ENCODE data around the gene DLG2. TPM values are rescaled to one million over a fixed set of nuclear protein-coding genes. Genes with fewer than 3 reads are reported as not detected.
"Not testable (repeated sequence)": the region's sequence is repeated elsewhere in the genome, so short reads cannot be mapped to it uniquely, and the experiment has no call there.

The DLG2 gene
- total RNA-seq, 1 donor = 1.3 TPM

DNA sequence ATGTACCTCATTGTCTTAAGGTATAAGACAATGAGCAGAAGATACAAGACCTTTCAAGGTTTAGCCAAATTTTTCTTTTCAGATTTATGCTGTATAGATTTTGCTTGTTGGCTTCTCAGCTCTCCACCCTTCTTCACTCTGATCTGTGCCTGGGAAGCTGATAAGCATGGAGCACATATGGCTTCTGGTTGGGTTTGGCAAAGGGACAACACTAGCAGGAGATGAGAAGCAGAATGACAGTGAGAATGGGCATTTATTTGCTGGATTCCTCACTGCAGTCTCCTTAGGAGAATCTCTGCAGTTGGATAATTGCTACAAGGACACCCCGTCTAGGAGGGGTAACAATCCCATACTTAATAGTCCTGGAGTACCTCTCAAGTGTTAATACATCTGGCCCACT lies 1866.2 kb downstream of the DLG2 start:
- no peak overlapping the region for H3K4me3 ChIP-seq (ENCODE audit: low read depth, low read length)
- DNase-seq (ENCODE audit: low read depth) = no peak
- TF ChIP-seq, protein P1, sequence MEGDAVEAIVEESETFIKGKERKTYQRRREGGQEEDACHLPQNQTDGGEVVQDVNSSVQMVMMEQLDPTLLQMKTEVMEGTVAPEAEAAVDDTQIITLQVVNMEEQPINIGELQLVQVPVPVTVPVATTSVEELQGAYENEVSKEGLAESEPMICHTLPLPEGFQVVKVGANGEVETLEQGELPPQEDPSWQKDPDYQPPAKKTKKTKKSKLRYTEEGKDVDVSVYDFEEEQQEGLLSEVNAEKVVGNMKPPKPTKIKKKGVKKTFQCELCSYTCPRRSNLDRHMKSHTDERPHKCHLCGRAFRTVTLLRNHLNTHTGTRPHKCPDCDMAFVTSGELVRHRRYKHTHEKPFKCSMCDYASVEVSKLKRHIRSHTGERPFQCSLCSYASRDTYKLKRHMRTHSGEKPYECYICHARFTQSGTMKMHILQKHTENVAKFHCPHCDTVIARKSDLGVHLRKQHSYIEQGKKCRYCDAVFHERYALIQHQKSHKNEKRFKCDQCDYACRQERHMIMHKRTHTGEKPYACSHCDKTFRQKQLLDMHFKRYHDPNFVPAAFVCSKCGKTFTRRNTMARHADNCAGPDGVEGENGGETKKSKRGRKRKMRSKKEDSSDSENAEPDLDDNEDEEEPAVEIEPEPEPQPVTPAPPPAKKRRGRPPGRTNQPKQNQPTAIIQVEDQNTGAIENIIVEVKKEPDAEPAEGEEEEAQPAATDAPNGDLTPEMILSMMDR (IDR thresholded peaks at IDR 0.05; ENCODE audit: insufficient read depth, low read depth, low read length) = no peak

GRCh38 chr11:83759148-83759547 lies 1868.0 kb downstream of the DLG2 start:
- TF ChIP-seq, protein P1 (IDR thresholded peaks at IDR 0.05; ENCODE audit: insufficient read depth, low read depth, low read length) = no peak
- no peak overlapping the region for H3K4me3 ChIP-seq (ENCODE audit: low read depth, low read length)
- DNase-seq (ENCODE audit: low read depth) = no peak

DNA sequence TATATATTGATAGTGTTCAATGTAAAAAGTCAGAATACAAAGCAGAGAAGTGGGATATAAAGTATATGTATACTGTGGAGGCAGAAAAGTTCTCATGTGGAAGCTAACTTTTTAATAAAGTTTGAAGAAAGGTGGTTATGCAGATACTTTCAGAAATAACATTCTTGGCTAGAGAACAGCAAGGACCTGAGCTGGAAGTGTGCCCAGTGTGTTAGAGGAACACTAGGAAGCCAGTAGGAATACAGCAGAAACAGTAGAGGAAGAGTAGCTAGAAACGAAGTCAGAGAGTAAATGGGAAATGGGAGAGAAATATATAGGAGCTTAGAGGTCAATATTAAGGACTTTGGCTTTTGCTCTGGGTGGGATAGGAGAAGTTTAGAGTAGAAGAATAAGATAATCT lies 1876.1 kb downstream of the DLG2 start:
- H3K4me3 ChIP-seq (ENCODE audit: low read depth, low read length) = no peak overlapping the region
- TF ChIP-seq, protein P1 (IDR thresholded peaks at IDR 0.05; ENCODE audit: insufficient read depth, low read depth, low read length) = no peak
- no peak for DNase-seq (ENCODE audit: low read depth)

DNA sequence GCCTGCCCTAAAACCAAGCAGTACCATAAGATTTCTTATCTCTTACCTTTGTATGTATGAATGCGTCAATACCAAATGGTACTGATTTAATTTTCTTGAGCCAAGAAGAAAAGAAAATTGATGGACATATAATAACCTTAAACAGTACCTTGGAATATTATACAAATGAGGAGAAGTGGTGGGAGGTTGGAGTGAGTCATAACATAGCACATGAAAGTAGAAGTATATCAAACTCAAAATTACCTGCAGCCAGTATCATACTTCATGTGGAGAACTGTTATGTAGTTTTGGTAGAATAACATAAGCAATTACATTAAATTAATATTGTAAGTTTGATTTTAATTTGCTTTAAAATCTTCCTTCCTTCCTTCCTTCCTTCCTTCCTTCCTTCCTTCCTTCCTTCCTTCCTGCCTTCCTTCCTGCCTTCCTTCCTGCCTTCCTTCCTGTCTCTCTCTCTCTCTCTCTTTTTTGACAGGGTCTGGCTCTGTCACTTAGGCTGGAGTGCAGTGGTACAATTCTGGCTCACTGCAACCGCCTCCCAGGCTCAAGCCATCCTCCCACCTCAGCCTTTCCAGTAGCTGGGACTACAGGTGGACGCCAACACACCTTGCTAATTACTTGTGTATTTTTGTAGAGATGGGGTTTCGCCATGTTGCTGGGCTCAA lies 1880.1 kb downstream of the DLG2 start:
- H3K4me3 ChIP-seq (ENCODE audit: low read depth, low read length) = no peak overlapping the region
- DNase-seq (ENCODE audit: low read depth) = no peak
- TF ChIP-seq, protein P1 (IDR thresholded peaks at IDR 0.05; ENCODE audit: insufficient read depth, low read depth, low read length) = no peak

DNA sequence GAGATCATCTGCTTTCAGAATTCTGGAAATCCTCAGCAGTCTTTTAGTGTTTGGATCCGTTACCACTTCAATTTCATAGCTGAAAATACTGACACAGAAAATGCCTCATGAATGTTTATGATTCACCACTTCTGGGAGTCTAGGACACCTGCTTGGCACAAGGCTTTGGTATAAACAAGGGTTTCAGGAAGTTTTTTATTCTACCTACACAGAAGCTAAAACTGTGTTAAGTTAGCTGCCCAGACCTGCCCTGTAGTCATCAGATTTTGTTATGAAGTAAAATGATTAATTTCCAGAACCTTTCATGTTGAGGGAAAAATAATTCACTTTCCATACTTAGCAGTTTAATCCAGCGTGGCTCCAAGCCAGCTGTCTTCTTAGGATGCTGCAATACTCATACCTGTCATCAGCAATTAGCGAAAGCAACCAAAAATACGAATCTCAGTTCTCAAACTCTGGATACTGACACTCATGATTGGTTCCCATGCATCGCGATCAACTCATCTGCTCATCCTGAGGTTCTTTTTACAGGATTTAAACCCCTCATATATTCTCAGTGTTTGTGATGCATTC lies 1882.4 kb downstream of the DLG2 start:
- DNase-seq (ENCODE audit: low read depth) = no peak
- TF ChIP-seq, protein P1 (IDR thresholded peaks at IDR 0.05; ENCODE audit: insufficient read depth, low read depth, low read length) = no peak
- H3K4me3 ChIP-seq (ENCODE audit: low read depth, low read length) = no peak overlapping the region

DNA sequence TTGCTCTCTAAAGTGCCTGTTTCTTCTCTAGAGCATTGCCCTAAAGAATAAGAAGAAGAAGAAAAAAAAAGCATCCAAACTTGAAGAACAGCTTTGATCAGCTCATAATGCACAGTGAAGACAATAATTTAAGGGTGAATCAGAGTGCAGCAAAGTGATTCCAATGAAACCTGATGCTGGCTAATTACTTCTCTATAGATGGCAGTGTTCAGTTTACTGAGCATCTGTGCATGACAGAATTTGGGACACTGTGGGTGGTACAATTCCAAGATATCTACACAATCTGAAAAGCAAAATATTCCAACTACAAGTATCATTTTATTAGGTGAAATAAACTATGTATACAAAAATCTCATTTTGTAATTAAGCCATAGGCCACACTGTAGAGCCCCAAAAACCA lies 1890.5 kb downstream of the DLG2 start:
- no peak overlapping the region for H3K4me3 ChIP-seq (ENCODE audit: low read depth, low read length)
- TF ChIP-seq, protein P1 (IDR thresholded peaks at IDR 0.05; ENCODE audit: insufficient read depth, low read depth, low read length) = no peak
- DNase-seq (ENCODE audit: low read depth) = no peak

DNA sequence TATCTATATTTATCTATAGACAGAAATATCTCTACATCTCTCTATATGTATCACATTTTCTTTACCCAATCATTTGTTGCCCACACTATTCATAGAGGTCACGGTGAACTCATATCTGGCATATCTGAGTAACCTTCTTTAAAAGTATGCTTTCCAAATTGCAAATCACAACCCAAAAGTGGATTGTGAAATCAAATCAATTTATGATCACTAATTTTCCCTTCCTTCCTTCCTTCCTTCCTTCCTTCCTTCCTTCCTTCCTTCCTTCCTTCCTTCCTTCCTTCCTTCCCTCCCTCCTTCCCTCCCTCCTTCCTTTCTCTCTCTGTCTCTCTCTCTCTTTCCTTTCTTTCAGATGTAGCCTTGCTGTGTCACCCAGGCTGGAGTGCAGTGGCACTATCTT lies 1893.0 kb downstream of the DLG2 start:
- DNase-seq (ENCODE audit: low read depth) = no peak
- no peak overlapping the region for H3K4me3 ChIP-seq (ENCODE audit: low read depth, low read length)
- TF ChIP-seq, protein P1 (IDR thresholded peaks at IDR 0.05; ENCODE audit: insufficient read depth, low read depth, low read length) = no peak

DNA sequence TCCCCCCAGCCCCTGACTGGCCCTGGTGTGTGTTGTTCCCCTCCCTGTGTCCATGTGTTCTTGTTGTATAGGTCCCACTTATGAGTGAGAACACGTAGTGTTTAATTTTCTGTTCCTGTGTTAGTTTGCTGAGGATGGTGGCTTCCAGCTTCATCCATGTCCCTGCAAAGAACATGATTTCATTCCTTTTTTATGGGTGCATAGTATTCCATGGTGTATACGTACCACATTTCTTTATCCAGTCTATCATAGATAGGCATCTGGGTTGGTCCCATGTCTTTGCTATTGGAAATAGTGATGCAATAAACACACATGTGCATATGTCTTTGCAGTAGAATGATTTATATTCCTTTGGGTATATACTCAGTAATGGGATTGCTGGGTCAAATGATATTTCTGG lies 1895.9 kb downstream of the DLG2 start:
- H3K4me3 ChIP-seq (ENCODE audit: low read depth, low read length); DNase-seq (ENCODE audit: low read depth): not testable (repeated sequence)
